DOHH2 (cell line): ENCODE results near the gene AHCYL1.

Experiments used
- EZH2phosphoT487 ChIP-seq: fragments of 200-600 bp; sonication (generic); IDR thresholded peaks from 2 replicates; pipeline ENCODE4 v1.6.1; 2017; ENCODE audit warnings: borderline replicate concordance, mild to moderate bottlenecking, antibody characterized with exemption, low read length, moderate library complexity, mixed read lengths
- TF ChIP-seq, protein P1 (sequence below): fragments of 200-600 bp; sonication (generic); IDR thresholded peaks from one replicate; pipeline ENCODE4 v1.5.1; 2014; ENCODE audit warnings: antibody characterized with exemption, mild to moderate bottlenecking, low read depth, low read length; ENCODE audit not compliant: poor library complexity, severe bottlenecking

DNA sequence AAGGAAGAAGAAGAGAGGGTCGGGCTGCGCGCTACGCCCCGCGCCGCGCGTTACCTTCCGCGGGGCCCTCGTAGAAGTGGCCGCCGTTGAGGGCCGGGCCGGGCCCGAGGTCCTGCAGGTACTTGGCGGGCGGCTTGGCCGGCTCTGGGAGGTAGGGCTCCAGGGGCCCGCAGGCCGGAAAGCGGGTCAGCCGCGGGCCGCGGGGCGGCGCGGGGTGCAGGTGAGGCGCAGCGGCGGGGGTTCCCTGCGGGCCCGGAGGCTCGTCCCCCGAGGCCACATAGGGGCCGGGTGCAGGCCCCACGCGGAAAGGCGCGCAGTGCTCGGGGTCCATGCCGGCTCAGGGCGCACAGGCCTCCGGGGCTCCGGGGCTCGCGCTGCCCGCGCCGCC lies 85.7 kb downstream of the AHCYL1 start:
- TF ChIP-seq, protein P1, sequence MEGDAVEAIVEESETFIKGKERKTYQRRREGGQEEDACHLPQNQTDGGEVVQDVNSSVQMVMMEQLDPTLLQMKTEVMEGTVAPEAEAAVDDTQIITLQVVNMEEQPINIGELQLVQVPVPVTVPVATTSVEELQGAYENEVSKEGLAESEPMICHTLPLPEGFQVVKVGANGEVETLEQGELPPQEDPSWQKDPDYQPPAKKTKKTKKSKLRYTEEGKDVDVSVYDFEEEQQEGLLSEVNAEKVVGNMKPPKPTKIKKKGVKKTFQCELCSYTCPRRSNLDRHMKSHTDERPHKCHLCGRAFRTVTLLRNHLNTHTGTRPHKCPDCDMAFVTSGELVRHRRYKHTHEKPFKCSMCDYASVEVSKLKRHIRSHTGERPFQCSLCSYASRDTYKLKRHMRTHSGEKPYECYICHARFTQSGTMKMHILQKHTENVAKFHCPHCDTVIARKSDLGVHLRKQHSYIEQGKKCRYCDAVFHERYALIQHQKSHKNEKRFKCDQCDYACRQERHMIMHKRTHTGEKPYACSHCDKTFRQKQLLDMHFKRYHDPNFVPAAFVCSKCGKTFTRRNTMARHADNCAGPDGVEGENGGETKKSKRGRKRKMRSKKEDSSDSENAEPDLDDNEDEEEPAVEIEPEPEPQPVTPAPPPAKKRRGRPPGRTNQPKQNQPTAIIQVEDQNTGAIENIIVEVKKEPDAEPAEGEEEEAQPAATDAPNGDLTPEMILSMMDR, result no peak
- no peak for TF ChIP-seq EZH2phosphoT487
